Endometrial microvascular endothelial cells (primary cell): ENCODE results near the gene NSD1. TPM values are rescaled to one million over a fixed set of nuclear protein-coding genes. Genes with fewer than 3 reads are reported as not detected.
"Not testable (repeated sequence)": the region's sequence is repeated elsewhere in the genome, so short reads cannot be mapped to it uniquely, and the experiment has no call there.

Experiments used
- in situ Hi-C: cut with HindIII; loops from 2 replicates; pipeline ENCODE4 v1.10.0; 2017; ENCODE audit warnings: low sequenced_read_pairs, low pct_unique_long_range_greater_than_20kb; ENCODE audit errors: inconsistent ontology term
- total RNA-seq: library from RNA; depleted of rRNA; stranded (reverse); fragments of >200 nt; gene quantifications from one replicate; pipeline ENCODE4 v1.2.3, GENCODE V29; 2015; ENCODE audit errors: inconsistent ontology term

The NSD1 gene
- total RNA-seq, 1 donor from 2014 or later = 34.3 TPM

DNA sequence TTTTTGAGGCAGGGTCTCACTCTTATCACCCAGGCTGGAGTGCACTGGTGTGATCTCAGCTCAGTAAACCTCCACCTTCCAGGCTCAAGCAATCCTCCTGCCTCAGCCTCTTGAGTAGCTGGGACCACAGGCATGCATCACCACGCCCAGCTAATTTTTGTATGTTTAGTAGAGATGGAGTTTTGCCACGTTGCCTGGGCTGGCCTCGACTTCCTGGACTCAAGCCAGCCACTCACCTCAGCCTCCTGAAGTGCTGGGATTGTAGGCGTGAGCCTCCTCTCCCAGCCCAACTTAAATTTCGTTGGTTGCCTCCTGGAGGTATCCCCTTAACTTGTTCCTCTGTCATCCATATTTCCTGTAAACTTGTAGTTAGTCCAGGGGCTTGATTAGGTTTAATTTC is 122.7 kb downstream of the NSD1 start:
- in situ Hi-C loops = no loop called here

DNA sequence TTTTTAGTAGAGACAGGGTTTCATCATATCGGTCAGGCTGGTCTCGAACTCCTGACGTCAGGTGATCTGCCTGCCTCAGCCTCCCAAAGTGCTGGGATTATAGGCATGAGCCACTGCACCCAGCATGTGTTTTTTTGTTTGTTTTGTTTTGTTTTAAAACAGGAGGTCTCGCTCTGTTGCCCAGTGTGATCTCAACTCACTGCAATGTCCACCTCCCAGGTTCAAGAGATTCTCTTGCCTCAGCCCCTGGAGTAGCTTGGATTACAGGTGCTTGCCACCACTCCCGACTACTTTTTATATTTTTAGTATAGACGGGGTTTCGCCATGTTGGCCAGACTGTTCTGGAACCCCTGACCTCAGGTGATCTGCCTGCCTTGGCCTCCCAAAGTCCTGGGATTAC is 125.1 kb downstream of the NSD1 start:
- in situ Hi-C loops = not testable (repeated sequence)

DNA sequence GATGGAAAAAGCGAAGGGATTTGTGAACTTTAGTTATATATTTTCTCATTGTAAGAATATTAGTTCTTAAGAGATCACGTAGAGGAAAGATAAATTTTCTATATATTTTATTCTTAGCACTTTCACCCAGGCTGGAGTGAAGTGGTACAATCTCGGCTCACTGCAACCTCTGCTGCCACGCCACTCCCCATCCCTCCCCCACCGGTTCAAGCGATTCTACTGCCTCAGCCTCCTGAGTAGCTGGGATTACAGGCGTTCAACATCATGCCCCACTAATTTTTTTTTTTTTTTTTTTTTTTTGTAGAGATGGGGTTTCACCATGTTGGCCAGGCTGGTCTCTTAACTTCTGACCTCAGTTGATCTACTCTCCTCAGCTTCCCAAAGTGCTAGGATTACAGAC is 127.4 kb downstream of the NSD1 start:
- in situ Hi-C loops = no loop called here

DNA sequence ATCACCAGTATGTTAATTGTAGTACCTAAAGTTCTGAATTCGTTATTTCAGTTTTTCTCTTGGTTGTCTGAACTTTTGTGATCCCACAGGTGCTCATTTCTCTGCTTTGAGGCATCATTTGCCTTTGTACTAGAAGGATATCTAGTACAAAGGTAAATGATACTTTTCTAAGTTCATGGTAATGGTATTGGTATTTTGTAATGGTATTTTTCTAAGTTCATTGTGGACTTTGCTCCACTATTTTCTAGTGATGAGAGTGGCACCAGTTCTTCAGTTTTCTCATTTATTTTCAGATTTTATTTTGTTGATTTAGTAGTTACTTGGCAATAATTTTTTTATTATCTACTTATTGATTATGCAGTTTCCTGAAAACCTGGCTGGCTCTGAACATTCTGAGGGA is 127.9 kb downstream of the NSD1 start:
- in situ Hi-C loops = no loop called here

DNA sequence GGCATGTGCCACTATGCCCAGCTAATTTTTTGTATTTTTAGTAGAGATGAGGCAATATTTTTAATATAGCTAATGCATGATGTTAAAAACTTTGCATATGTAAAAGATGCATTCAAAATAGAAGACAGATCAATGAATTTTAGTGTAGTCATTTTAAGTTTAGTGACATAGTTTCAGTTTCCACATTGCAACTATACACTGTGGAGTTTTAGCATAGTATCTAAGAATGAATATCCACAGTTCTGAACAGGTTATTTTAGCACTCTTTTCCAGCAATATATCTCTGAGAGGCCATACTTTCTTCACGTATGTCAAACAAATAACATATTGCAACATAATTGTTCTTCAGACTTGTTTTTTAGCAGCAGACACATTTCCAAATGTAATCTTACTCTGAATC is 130.6 kb downstream of the NSD1 start:
- in situ Hi-C loops = no loop called here

DNA sequence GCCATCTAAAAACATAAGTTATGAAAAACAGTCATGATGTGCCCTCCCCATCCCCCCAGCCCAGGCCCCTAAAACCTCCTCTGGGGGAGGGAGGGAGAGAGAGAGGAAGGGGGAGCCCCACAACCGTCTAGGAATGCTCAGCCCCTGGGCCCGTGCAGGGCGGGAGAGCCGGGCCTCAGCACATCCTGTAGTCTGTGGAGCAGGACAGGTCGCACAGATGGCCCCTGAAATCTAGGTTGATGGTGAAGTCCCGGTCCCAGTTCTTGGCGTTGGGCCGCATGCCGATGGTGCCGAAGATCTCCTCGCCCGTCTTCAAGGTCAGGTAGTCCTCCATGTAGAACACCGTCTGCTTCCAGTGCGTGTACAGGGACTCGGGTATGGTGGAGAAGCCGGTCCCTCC is 131.8 kb downstream of the NSD1 start:
- in situ Hi-C loops = no loop called here

DNA sequence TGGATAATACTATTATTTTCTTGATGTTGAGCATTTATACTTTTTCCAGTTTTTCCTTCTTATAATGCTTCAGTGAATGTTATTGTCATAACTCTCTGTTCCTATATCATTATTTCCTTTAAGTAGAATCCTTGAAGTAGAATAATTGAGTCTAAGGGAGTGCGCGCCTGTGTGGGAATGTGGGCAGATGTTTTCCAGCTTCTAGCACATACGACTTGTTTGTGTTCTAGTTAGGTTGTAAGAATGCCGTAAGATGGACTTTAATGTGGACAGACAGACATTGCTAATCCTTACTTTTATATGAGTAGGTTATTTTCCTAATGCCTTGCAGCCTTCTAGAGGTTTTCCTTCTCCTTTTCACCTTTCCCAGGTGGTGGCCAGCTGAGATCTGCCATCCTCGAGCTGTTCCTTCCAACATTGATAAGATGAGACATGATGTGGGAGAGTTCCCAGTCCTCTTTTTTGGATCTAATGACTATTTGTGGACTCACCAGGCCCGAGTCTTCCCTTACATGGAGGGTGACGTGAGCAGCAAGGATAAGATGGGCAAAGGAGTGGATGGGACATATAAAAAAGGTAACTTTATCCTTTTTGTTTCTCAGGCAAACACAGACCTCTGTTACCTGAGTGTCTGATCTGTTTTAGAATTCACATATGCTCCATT is 135.8 kb downstream of the NSD1 start:
- in situ Hi-C loops = no loop called here

DNA sequence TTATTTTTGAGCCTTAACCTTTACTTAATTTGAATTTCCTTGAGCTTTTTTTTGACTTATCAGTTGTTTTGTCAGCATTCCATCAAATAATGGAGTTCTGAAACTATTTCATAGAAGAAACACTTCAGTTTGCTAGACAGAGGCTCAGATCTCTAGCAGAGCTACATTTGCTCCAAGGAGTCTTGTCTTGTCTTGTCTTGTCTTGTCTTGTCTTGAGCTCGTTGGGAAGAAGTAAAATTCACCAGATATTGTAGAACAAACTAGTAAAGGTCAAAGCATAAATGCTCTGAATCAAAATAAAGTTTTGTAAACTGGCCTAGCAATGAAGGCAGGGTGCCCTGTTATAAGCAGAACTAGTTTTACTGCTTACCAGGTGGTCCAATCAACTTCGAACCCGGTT is 136.4 kb downstream of the NSD1 start:
- in situ Hi-C loops = no loop called here

DNA sequence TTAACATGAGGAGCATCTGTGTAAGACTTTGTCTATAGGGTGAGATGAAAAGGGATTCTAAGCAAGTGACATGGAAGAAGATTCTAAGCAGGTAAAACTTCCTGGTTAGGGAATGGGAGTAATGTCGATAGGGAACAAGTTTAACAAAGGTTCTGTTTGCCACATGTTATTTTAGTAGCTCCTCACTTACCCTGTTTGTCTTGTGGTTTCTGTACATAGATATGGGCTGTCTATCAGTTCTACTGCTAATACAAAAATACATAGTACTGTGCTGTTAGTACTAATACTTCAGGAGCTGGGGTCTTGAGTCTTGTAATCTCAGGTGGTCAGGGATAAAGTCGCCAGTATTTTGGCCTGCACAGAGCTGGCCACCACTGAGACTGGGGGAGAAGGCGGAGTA is 137.1 kb downstream of the NSD1 start:
- in situ Hi-C loops = no loop called here

DNA sequence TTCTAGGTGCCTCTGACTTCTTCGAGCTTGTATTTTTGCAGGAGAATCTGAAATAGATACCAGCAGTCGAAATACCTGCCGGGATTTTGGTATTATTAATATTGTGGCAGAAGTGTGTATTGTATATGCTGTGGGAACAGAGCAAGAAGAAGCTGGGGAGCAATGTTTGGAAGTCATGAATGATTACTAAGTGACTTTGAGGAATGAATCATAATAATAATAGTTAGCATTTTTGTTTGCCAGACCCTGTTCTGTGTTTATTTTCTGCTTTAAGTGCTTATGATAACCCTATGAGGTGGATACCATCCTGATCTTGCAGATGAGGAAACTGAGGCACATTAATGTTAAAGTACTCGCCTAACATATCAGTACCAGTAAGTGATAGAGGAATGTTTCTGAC is 137.5 kb downstream of the NSD1 start:
- in situ Hi-C loops = no loop called here

DNA sequence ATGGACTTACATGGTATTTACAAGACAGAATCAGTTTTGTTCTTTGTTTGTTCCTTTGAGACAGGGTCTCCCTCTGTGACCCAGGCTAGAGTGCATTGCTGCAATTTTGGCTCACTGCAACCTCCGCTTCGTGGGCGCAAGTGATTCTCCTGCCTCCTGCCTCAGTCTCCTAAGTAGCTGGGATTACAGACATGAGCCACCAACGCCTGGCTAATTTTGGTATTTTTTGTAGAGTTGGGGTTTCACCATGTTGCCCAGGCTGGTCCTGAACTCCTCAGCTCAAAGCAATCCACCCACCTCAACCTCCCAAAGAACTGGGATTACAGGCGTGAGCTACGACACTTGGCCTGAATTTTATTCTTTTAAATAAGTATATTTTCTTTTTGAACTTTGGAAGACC is 142.3 kb downstream of the NSD1 start:
- in situ Hi-C loops = no loop called here

DNA sequence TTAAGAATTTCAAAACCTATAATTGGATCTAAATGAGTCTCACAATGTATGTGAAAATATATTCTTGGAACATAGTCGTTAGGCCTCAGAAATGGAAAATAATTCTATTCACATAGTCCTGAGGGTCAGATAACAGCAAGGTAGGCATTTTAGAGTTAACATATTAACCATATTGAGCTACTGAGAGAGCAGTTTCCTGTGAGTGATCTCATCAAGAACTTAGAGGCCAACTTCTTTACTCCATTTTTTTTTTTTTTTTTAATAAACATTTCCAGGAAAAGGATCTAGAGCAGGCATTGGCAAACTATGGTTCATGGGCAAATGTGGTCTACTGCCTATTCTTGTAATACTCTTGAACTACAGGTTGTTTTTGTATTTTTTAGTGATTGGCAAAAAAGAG is 143.3 kb downstream of the NSD1 start:
- in situ Hi-C loops = no loop called here

DNA sequence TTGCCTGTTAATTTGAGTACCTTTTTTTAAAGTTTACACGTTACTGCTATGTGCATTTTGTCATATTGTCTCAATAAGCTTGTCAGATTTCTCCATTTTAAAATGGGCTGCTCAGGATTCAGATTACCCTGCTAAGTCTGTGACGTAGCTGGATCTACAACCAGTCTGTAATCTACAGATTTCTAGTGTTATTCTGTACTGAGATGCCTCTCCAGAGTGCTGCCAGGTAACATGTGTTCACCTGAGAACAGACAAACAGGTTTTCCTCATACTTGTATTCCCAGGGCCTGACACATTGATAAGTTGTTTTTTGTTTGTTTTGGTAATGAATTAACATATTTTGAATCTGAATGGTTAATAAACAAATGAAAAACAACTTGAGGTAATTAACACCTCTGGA is 154.6 kb downstream of the NSD1 start:
- in situ Hi-C loops = no loop called here

DNA sequence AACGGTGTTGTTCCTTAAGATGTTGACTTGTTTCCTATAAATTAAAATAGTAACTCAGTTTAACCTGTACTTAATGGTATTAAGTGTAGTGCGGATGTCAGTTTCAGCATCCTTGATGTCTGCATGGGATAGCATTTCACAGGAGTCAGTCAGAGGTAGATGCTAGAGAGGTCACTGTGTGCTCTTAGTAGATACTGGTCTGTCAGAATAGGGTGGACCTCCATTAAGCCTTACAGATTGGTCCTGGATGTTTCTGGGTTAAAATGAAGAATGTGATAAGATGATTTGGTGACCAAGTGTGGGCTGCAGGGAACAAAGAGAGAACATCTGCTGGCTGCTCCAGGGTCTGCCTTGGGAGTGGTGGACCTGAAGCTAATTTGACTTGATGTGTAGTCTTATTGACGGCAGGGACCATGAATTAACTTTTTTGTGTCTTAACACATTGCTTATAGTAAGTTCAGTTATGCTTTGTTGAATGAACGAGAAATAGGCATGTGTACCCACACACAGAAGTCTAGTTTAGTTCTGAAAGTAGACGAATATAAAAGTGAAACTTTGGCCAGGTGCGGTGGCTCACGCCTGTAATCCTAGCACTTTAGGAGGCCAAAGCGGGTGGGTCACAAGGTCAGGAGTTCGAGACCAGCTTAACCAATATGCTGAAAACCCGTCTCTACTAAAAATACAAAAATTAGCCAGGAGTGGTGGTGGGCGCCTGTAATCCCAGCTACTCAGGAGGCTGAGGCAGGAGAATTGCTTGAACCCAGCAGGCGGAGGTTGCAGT is 157.4 kb downstream of the NSD1 start:
- in situ Hi-C loops = no loop called here

DNA sequence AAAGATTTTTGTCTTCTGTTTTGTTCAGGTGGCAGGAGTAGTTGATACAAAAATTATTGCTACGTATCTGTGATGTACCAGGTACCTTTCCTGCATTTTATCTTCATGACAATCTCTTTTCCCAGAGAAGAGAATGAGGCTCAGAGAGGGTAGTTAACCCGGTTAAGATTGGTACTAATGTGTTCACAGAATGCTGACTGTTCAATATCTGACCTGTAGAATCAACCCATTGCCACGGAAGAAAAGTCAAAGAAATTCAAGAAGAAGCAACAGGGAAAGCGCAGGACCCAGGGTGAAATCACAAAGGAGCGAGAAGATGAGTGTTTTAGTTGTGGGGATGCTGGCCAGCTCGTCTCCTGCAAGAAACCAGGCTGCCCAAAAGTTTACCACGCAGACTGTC is 158.2 kb downstream of the NSD1 start:
- in situ Hi-C loops = no loop called here

DNA sequence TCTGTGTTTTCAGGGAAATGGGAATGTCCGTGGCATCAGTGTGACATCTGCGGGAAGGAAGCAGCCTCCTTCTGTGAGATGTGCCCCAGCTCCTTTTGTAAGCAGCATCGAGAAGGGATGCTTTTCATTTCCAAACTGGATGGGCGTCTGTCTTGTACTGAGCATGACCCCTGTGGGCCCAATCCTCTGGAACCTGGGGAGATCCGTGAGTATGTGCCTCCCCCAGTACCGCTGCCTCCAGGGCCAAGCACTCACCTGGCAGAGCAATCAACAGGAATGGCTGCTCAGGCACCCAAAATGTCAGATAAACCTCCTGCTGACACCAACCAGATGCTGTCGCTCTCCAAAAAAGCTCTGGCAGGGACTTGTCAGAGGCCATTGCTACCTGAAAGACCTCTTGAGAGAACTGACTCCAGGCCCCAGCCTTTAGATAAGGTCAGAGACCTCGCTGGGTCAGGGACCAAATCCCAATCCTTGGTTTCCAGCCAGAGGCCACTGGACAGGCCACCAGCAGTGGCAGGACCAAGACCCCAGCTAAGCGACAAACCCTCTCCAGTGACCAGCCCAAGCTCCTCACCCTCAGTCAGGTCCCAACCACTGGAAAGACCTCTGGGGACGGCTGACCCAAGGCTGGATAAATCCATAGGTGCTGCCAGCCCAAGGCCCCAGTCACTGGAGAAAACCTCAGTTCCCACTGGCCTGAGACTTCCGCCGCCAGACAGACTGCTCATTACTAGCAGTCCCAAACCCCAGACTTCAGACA is 160.4 kb downstream of the NSD1 start:
- in situ Hi-C loops = no loop called here

DNA sequence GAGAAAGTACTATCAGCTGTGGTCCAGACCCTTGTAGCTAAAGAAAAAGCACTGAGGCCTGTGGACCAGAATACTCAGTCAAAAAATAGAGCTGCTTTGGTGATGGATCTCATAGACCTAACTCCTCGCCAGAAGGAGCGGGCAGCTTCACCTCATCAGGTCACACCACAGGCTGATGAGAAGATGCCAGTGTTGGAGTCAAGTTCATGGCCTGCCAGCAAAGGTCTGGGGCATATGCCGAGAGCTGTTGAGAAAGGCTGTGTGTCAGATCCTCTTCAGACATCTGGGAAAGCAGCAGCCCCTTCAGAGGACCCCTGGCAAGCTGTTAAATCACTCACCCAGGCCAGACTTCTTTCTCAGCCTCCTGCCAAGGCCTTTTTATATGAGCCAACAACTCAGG is 161.1 kb downstream of the NSD1 start:
- in situ Hi-C loops = no loop called here

DNA sequence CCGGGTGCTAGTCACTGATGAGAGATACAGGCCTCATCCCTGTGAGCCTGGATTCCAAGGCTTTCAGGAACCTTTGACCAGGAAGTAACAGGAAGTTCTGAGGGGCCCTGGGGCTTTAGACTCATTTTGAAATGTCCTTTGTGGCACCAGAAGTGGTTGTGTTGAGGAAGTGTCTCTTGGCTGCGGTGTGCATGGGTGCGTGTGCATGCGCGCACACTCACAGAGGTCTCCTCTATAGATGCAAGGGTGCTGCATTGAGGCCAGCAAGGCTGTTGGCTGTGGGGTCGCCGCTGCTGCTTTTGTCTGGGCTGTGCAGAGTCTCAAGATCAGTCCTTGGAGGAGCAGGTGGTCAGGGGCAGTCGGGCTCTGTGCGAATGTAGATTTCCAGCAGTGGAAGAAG is 162.4 kb downstream of the NSD1 start:
- in situ Hi-C loops = no loop called here

DNA sequence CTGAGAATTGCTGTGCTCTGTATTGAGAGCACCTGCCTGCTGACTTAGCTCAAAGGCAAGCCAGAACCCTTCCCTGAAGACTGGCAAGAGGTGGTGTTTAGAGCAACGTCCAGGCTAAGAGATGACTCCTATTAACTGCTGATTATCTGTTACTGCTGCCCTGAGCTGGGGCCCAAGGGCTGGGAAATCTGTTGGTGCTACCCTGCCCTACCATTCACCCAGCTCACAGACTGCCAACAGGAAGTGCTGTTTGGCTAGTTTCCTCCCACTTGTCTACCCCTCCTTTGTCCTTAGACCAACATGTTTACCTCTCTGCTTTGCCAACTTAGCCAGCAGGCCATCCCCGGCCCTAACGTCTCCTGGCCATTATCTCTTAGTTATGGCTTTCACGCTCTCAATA is 163.0 kb downstream of the NSD1 start:
- in situ Hi-C loops = no loop called here

DNA sequence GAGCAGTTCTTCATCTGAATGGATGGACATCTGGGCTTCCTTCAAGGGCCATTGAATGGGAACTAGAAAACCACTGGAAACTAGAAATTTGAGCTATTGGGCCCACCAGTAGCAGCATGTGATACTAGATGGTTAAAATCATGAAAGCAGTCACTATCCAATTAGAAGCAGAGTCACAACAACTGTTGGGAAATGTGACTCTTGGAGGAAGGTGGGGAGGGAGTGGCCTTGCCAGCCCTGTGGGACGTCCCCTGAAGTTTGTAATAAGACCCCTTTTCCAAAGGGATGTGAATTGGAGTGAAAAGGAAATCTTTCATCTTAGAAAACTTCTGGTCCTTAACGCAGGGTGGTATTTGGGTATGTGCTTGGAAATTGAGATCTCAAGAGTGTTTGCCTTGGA is 164.3 kb downstream of the NSD1 start:
- in situ Hi-C loops = no loop called here
